Measurements from ENCODE around the gene SLC38A4.

GRCh38 chr12:46779879-46780278 lies 45.9 kb downstream of the SLC38A4 start:
- TF ChIP-seq EZH2 (IDR thresholded peaks at IDR 0.05; ENCODE audit: low read length, missing control alignments): no peak
- no peak for TF ChIP-seq CTCF (conservative IDR thresholded peaks at IDR 0.05 in 1 of 2, IDR thresholded peaks at IDR 0.05 in 1 of 2; ENCODE audit: low read depth in 1 of 2, low read length in 2 of 2)
